ENCODE results near the gene ADRB2.

The ADRB2 gene

GRCh38 chr5:148826053-148826738 is at the start of gene ADRB2:
ADRB2 (plus strand) TSS chr5:148826611; CDS start chr5:148826832, 221 bp downstream.
- Mint-ChIP-seq H3K27ac (peak within 1 kb of the TSS in 2 of 3 experiments; percentile 11 to 31), H3K9me3 (no peaks in the 10 kb centered on the region), H3K36me3 (ENCODE audit: low read depth) (no peaks in the 10 kb centered on the region), H3K4me3 (peak within 1 kb of the TSS; percentile 83 to 87 (median 83)), H3K27me3 (ENCODE audit: low read depth) (peaks cover 71% of the 10 kb centered on the region), H3K4me1 (peaks cover 38% of the 10 kb centered on the region)
- no peak for TF ChIP-seq CTCF (IDR thresholded peaks at IDR 0.05; ENCODE audit: unreplicated experiment in 3 of 3)

GRCh38 chr5:148776780-148777179 is 49.6 kb upstream of the ADRB2 start:
- Mint-ChIP-seq H3K4me3 (no peak overlapping the region), H3K4me1 (no peaks in the 10 kb centered on the region), H3K27me3 (ENCODE audit: low read depth) (peaks cover 14% of the 10 kb centered on the region), H3K36me3 (ENCODE audit: low read depth) (no peaks in the 10 kb centered on the region), H3K9me3 (no peaks in the 10 kb centered on the region), H3K27ac (no peak overlapping the region)
- TF ChIP-seq CTCF (IDR thresholded peaks at IDR 0.05; ENCODE audit: unreplicated experiment in 3 of 3), result no peak

- H3K4me3 Mint-ChIP-seq, result no peak overlapping the region
- TF ChIP-seq CTCF (IDR thresholded peaks at IDR 0.05; ENCODE audit: unreplicated experiment in 3 of 3), result no peak
- no peak overlapping the region for H3K27ac Mint-ChIP-seq
- no peaks in the 10 kb centered on the region for H3K36me3 Mint-ChIP-seq (ENCODE audit: low read depth)
- H3K9me3 Mint-ChIP-seq, result no peaks in the 10 kb centered on the region
- H3K27me3 Mint-ChIP-seq (ENCODE audit: low read depth), result peaks cover 4% of the 10 kb centered on the region
- H3K4me1 Mint-ChIP-seq, result no peaks in the 10 kb centered on the region
Measured at GRCh38 chr5:148778882-148779281, 47.5 kb upstream of the ADRB2 start.

- Mint-ChIP-seq H3K4me1 (no peaks in the 10 kb centered on the region), H3K36me3 (ENCODE audit: low read depth) (no peaks in the 10 kb centered on the region), H3K27me3 (ENCODE audit: low read depth) (peaks cover 3% of the 10 kb centered on the region), H3K4me3 (no peak overlapping the region), H3K9me3 (no peaks in the 10 kb centered on the region), H3K27ac (no peak overlapping the region)
- no peak for TF ChIP-seq CTCF (IDR thresholded peaks at IDR 0.05; ENCODE audit: unreplicated experiment in 3 of 3)
Measured at GRCh38 chr5:148780711-148781110, 45.7 kb upstream of the ADRB2 start.

- H3K27me3 Mint-ChIP-seq (ENCODE audit: low read depth), result peaks cover 3% of the 10 kb centered on the region
- H3K4me1 Mint-ChIP-seq, result no peaks in the 10 kb centered on the region
- H3K27ac Mint-ChIP-seq, result no peak overlapping the region
- no peak for TF ChIP-seq CTCF (IDR thresholded peaks at IDR 0.05; ENCODE audit: unreplicated experiment in 3 of 3)
- no peaks in the 10 kb centered on the region for H3K36me3 Mint-ChIP-seq (ENCODE audit: low read depth)
- no peak overlapping the region for H3K4me3 Mint-ChIP-seq
- H3K9me3 Mint-ChIP-seq, result no peaks in the 10 kb centered on the region
Measured at GRCh38 chr5:148781766-148782165, 44.6 kb upstream of the ADRB2 start.

GRCh38 chr5:148785223-148785622 is 41.2 kb upstream of the ADRB2 start:
- no peaks in the 10 kb centered on the region for H3K36me3 Mint-ChIP-seq (ENCODE audit: low read depth)
- peaks cover 2% of the 10 kb centered on the region for H3K27me3 Mint-ChIP-seq (ENCODE audit: low read depth)
- no peaks in the 10 kb centered on the region for H3K4me1 Mint-ChIP-seq
- H3K27ac Mint-ChIP-seq, result no peak overlapping the region
- no peak overlapping the region for H3K4me3 Mint-ChIP-seq
- H3K9me3 Mint-ChIP-seq, result no peaks in the 10 kb centered on the region
- no peak for TF ChIP-seq CTCF (IDR thresholded peaks at IDR 0.05; ENCODE audit: unreplicated experiment in 3 of 3)
